HG03139 (cell line): ENCODE data around the gene CAMK4.

Experiments used
- ATAC-seq: cut with Tn5 transposase; IDR thresholded peaks from one replicate; pipeline ENCODE4 v1.9.1; 2021; ENCODE audit not compliant: unreplicated experiment

CAMK4 gene

GRCh38 chr5:111229221-111229835 is 5.1 kb downstream of the CAMK4 start:
- ATAC-seq: no peak

- no peak for ATAC-seq
Measured at GRCh38 chr5:111229871-111230810, 6.0 kb downstream of the CAMK4 start.

DNA sequence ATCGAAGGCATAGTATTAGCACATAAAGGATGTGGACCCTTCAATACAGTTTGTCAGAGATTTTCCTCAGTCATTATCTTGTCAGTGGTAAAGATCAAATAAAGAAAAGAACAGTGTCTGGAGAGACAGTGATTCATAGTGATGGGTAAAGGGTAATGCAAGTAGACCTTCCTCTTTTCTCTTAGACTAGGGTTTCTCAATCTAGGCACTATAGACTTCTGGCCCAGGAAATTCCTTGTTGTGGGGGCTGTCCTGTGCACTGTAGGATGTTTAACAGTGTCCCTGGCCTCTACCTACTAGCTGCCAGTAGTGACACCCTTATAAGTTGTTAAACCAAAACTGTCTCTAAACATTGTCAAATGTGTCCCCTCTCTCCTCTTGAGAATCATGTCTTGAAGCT is 6.9 kb downstream of the CAMK4 start:
- ATAC-seq: no peak

- ATAC-seq: no peak
Measured at GRCh38 chr5:111232311-111233051, 8.3 kb downstream of the CAMK4 start.

DNA sequence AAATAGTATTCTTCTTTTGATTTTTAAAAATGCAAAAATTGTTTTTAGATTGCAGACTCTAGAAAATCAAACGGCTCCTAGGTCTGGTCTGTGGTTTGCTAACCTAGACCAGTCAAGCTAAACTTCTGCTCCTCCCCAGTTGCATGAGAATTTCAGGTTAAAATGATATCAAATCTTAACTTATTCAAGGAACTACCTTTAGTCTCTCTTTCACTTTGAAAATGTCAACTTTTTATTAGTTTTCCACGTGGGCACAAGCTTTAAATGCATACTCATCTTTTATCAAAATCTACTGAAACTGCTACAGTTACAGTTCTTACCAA is 8.8 kb downstream of the CAMK4 start:
- no peak for ATAC-seq

DNA sequence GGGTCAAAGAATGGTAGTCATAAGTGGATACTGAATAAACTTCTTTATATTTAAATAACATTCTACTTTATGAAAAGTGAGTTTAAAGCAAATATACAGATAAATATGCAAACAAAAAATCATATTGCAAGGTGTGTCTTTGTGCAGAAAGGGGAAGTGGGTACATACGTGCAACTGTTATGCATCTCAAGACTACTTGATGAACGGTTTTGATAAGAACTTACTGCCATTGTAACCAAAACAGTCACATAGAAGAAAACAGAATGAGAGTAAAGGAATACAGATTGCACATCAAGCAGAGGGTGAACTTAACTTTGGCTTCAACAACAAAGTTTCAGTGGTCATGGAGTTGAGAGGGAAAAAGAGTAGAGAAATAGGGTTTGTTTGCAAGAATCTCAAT is 9.9 kb downstream of the CAMK4 start:
- no peak for ATAC-seq

- no peak for ATAC-seq
Measured at GRCh38 chr5:111235635-111236034, 11.5 kb downstream of the CAMK4 start.

DNA sequence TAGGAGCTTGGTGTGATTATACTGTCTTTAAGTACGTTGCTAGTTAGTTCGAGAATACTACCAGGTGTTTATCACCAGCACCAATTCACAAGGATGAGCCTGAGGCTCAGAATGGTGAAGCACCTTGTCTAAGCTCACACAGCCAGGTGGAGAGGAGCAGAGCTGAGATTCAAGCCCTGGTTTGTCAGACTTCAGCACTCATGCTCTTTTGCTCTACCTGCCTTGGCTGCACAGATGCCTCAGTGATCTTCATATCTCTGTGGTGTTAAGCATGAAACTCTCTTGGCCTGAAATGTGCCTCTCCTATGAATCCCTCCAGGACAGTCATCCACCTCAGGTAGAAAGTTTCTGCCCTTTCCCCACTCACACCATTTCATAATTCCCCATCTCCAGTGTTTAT is 12.2 kb downstream of the CAMK4 start:
- no peak for ATAC-seq

- ATAC-seq: no peak
Measured at GRCh38 chr5:111236995-111237394, 12.8 kb downstream of the CAMK4 start.

GRCh38 chr5:111237470-111237869 is 13.3 kb downstream of the CAMK4 start:
- ATAC-seq: no peak

- no peak for ATAC-seq
Measured at GRCh38 chr5:111238431-111239225, 14.4 kb downstream of the CAMK4 start.

DNA sequence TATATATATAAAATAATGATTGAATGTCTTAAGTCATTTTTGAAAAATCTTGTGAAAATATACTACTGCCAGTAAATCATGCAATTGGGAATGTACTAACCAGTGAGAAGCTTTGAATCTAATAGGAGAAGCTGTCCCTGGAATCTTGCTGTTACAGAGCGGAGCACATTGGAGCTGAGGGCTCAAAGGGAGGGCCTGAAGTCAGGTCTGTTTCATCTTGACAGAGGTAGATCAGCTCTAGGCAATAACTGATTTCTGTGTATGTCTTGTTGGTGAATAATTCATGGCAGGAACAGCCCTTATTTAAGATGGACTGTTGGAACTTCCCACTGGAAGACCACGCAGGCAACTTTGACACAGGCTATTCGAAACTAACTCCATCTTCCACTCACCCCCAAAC is 17.5 kb downstream of the CAMK4 start:
- ATAC-seq: no peak

GRCh38 chr5:111242606-111243005 is 18.4 kb downstream of the CAMK4 start:
- ATAC-seq: no peak

GRCh38 chr5:111243318-111243717 is 19.1 kb downstream of the CAMK4 start:
- no peak for ATAC-seq

- ATAC-seq: no peak
Measured at GRCh38 chr5:111245654-111246053, 21.5 kb downstream of the CAMK4 start.

- ATAC-seq: no peak
Measured at GRCh38 chr5:111246459-111246858, 22.3 kb downstream of the CAMK4 start.

- ATAC-seq: no peak
Measured at GRCh38 chr5:111248571-111248970, 24.4 kb downstream of the CAMK4 start.

DNA sequence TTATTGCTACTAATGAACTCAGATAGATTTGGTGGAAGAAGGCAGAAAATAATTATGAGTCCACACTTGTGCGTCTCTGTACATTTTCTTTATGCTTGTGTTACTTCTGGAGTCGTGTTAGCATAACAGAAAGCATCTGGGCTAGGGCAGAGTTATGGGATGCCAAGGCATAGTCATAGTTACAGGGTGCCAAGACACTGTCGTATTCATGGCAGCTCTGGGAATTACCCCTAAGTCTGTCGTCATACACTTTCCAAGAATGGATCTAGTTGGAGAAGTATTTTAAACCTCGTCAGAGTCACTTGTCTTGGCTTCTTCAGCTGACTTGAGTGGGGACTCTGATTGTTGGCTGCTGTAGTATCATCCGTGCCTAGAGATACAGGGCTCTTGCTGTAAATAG is 27.7 kb downstream of the CAMK4 start:
- ATAC-seq: no peak

DNA sequence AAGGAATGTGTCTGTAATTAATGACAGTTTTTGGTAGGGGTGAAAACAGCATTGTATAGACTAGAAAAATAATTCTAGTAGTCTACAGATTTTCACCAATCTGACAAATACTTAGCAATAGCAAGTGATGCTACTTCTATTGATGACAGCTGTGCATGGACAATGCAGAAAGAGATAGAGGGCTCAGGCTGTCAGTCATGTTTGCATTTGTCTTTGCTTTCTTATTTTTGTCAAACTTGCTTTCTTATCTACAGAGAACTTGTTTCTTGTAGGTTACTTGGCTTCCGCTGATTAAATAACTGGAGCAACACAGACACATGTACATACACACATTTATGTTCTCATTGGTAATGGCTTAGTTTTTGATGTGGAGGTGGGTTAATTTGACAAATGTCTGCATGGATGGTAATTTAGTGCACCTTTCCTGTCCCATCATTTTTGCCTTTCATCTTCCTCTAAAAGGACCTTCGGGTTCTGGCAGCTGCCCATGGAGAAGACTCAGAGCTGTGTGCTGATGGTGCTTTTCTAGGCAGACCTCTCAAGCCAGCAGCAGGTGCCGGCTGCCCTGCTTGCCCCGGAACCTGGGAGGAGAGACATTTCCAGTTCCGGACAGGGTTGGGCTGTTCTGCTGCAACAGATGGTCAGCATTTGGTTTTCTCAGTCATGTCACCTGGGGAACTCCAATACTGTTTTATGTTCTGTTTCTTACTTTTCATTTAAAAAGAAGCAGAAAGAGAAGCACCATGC is 28.8 kb downstream of the CAMK4 start:
- peak; percentile 57 for ATAC-seq

DNA sequence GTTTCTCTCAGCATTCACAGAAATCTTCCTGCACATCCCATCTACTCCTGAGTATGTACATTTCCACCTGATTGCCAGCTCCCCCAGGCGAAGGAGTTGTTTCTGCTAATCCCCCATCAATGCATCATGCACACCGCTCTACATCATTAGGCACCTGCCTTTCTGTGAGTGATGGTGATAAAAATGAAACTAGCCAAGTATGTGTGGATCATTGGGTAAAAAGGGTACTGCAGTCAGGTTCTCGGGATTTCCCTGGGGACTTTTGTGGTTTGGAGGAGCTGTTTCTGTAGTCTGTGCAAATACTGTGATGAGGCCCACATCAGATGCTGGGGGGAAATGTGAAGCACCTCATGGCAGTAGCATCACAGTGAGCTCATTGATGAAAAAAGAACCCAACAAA is 30.4 kb downstream of the CAMK4 start:
- ATAC-seq: peak; percentile 78
